ENCODE data around the gene PDCL3. TPM values are rescaled to one million over a fixed set of nuclear protein-coding genes. Genes with fewer than 3 reads are reported as not detected.

The PDCL3 gene
- total RNA-seq, 4 donors from 2014 or later, result 6.6 to 13.3 (median 10.7) TPM

DNA sequence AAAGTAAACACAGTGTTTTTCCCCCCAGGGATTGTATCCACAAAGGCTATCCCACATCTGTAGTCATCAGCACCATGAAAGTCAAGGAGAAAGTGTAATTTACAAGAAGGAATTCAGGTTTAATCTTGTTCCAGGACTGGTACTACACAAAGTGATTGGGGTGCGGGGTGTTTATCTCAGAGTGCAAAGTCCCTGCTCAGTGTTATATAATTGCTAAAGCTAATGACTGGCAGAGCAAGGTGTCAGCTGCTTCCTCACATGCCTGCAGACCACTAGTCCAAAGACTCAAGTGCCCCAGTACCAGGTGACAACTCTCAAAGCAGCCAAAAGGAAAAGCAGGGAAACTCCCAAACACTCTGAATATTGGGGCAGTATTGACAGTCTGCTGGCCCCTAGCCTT, 40.4 kb upstream of the PDCL3 start:
- WGBS, 2 donors, result 72 to 76% methylated on average over 1 of the region's 1 CpG
- intact Hi-C loops (cut with DNase I), result no loop called here
- TF ChIP-seq POLR2A (IDR thresholded peaks at IDR 0.05) (no peak), CTCF (IDR thresholded peaks at IDR 0.05) (no peak)

GRCh38 chr2:100524331-100524730, 38.5 kb upstream of the PDCL3 start:
- 90 to 93% methylated on average over 2 of the region's 2 CpGs for WGBS, 2 donors
- Histone ChIP-seq H3K9me3 (no peaks in the 10 kb centered on the region), H3K27me3 (no peaks in the 10 kb centered on the region), H3K4me3 (replicated peaks in 1 of 3) (no peak overlapping the region), H3K36me3 (no peaks in the 10 kb centered on the region), H3K4me1 (no peaks in the 10 kb centered on the region), H3K27ac (no peak overlapping the region)
- intact Hi-C loops (cut with DNase I), result no loop called here
- no peak for DNase-seq
- TF ChIP-seq CTCF (IDR thresholded peaks at IDR 0.05) (no peak), POLR2A (IDR thresholded peaks at IDR 0.05) (no peak)

More for the DNA sequence above, 40.4 kb upstream of the PDCL3 start:
- H3K4me1 ChIP-seq, result no peaks in the 10 kb centered on the region
- no peaks in the 10 kb centered on the region for H3K9me3 ChIP-seq
- H3K27ac ChIP-seq, result no peak overlapping the region
- DNase-seq, result peak; percentile 12 to 16
- no peak overlapping the region for H3K4me3 ChIP-seq (replicated peaks in 1 of 3)
- no peaks in the 10 kb centered on the region for H3K27me3 ChIP-seq
- H3K36me3 ChIP-seq, result no peaks in the 10 kb centered on the region

DNA sequence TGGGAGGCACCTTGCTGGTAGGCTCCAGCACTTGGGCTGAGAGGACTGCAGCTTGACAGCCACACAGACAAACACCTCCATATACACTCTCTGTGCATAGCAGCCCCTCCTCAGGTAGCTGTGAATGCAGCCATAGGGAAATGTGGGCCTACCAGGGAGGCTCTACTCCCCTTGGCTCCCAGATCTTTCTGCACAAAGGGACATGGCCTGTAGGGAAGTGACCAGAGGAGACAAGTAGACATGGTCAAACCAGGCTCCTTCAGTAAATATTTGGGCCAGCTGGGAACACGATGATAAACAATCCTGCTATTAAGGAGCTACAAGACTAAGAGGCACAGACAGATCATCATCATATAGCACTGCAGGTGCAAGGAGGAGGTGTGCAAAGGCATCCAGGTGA, 35.9 kb upstream of the PDCL3 start:
- no peaks in the 10 kb centered on the region for H3K4me1 ChIP-seq
- TF ChIP-seq CTCF (IDR thresholded peaks at IDR 0.05), result no peak
- TF ChIP-seq POLR2A (IDR thresholded peaks at IDR 0.05), result no peak
- 92 to 94% methylated on average over 1 of the region's 1 CpG for WGBS, 2 donors
- DNase-seq, result no peak
- H3K36me3 ChIP-seq, result no peaks in the 10 kb centered on the region
- no peak overlapping the region for H3K4me3 ChIP-seq (replicated peaks in 1 of 3)
- no peaks in the 10 kb centered on the region for H3K9me3 ChIP-seq
- intact Hi-C loops (cut with DNase I), result no loop called here
- no peaks in the 10 kb centered on the region for H3K27me3 ChIP-seq
- no peak overlapping the region for H3K27ac ChIP-seq

- intact Hi-C loops (cut with DNase I), result no loop called here
- Histone ChIP-seq H3K9me3 (no peaks in the 10 kb centered on the region), H3K4me1 (no peaks in the 10 kb centered on the region), H3K4me3 (replicated peaks in 1 of 3) (no peak overlapping the region), H3K36me3 (no peaks in the 10 kb centered on the region), H3K27ac (no peak overlapping the region), H3K27me3 (no peaks in the 10 kb centered on the region)
- 37 to 38% methylated on average over 7 of the region's 7 CpGs for WGBS, 2 donors
- DNase-seq, result no peak
- TF ChIP-seq POLR2A (IDR thresholded peaks at IDR 0.05), result no peak
- TF ChIP-seq CTCF (IDR thresholded peaks at IDR 0.05), result no peak
Observed at GRCh38 chr2:100527440-100528015, 35.3 kb upstream of the PDCL3 start.

DNA sequence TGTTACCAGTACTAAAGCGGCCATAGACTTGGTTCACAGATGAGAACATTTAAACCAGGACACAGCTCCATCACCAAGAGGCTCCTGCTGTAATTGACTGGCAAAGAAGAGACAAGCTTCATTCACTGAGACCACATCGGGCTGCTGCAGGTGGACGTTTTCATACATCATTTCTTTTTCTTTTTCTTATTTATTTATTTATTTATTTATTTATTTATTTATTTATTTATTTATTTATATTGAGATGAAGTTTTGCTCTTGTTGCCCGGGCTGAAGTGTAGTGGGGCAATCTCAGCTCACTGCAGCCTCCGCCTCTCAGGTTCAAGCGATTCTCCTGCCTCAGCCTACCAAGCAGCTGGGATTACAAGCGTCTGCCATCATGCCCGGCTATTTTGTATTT, 33.6 kb upstream of the PDCL3 start:
- H3K9me3 ChIP-seq, result no peaks in the 10 kb centered on the region
- 91 to 94% methylated on average over 8 of the region's 8 CpGs for WGBS, 2 donors
- no peaks in the 10 kb centered on the region for H3K36me3 ChIP-seq
- no peak overlapping the region for H3K27ac ChIP-seq
- no peak for DNase-seq
- H3K27me3 ChIP-seq, result no peaks in the 10 kb centered on the region
- intact Hi-C loops (cut with DNase I), result no loop called here
- H3K4me1 ChIP-seq, result no peaks in the 10 kb centered on the region
- TF ChIP-seq POLR2A (IDR thresholded peaks at IDR 0.05) (no peak), CTCF (IDR thresholded peaks at IDR 0.05) (no peak)
- H3K4me3 ChIP-seq (replicated peaks in 1 of 3), result no peak overlapping the region
